NCI-H1436 (cell line): Measurements from ENCODE around the gene STXBP6.
"Not testable (repeated sequence)": the region's sequence is repeated elsewhere in the genome, so short reads cannot be mapped to it uniquely, and the experiment has no call there.

Experiments
- DNase-seq: peaks from one replicate; lab custom pipeline; 2025; lab: John Stamatoyannopoulos, UW

The STXBP6 gene

GRCh38 chr14:24828486-24828885, 221.5 kb downstream of the STXBP6 start:
- no peak for DNase-seq

DNA sequence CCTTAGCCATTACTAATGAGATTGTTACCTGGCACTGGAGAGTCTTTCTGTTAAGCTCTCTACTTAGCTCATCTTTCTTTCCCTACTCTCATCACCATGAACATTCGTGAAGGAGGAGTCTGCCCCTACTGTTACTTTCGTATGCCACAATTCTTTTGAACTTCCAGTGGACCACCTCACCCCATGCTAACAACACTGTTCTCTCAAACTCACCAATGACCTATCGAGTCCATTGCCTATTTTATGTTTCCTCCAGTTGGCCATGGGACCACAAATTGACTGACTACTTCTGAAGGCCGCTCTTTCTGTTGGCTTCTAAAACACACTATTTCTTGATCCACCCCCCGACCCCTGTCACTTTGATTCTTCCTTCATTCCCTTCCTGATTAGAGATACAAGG, 223.6 kb downstream of the STXBP6 start:
- no peak for DNase-seq

- DNase-seq, result no peak
Measured at GRCh38 chr14:24820616-24821015, 229.3 kb downstream of the STXBP6 start.

GRCh38 chr14:24818823-24819341, 231.1 kb downstream of the STXBP6 start:
- no peak for DNase-seq

DNA sequence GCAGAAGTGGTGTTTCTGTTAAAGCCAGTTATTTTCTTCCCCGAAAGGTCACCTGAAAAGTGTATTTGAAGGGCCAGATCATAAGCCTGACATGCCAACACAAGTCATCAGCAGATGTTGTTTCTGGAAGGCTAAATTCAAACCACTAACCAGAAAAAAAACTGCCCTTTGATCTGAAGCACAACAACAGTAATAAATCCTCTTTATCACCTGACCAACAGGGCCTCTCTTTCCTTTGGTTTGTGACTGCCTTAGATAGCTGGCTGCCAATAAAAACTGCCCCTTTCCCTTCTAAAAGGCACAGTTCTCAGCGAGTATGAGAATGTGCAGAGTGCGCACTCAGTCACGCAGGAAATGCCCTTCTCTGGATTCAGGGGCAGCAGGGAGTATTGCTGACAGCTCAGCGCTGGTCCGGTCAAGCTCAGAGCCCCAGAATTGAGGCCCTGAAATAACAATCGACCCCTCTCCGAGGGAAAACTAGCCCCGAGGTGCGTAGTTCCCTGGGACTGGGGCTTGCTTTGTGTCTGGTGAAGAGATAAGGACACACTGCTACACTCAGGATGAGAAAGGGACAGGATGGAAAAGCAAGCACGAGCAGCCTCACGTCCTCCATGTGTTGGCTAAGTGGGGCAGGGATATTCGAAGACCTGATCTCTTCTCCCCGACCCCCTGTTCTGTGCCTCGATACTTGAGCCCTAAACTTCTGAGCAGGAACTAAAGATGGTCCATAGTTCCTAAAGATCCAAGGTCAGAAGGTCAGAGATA, 231.7 kb downstream of the STXBP6 start:
- DNase-seq, result no peak

DNA sequence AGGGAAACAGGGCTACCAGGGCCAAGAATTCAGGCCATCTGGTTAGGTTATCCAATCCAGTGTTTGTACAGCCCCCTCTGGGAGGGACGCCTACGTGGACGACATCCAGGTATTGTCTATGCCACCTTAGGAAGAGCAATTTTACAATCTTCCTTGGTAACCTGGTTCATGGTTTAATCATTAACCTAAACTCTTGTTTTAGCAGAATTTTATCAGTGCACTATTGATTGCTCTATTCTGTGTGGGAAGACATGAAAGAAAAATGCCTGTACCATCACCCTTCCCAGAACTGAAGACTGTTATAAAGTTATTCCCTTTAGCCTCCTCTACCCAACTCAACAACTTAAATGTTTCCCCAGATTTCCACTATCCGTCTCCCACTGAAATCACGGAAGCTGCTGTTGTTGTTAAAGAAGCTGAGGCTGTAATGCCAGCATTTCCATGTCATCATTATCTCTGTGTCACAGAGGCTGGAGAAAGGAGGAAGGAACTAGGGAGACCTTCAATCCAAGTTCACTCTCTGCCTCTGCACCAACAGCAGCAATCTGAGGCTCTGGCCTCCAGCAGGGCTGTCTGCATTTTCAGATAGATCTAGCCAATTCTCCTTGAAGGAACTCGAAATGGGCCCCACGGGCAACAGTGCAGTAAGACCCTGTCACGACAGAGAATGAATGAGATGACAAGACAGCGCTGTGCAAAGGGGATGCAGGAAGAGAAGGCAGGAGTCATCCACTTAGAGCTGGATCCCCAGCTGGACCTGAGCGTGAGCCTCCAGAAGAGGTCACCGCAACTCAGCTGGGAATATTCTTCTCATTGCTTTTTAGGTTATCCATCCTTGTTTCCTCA, 232.5 kb downstream of the STXBP6 start:
- DNase-seq, result no peak

GRCh38 chr14:24816929-24817211, 233.1 kb downstream of the STXBP6 start:
- DNase-seq, result no peak

DNA sequence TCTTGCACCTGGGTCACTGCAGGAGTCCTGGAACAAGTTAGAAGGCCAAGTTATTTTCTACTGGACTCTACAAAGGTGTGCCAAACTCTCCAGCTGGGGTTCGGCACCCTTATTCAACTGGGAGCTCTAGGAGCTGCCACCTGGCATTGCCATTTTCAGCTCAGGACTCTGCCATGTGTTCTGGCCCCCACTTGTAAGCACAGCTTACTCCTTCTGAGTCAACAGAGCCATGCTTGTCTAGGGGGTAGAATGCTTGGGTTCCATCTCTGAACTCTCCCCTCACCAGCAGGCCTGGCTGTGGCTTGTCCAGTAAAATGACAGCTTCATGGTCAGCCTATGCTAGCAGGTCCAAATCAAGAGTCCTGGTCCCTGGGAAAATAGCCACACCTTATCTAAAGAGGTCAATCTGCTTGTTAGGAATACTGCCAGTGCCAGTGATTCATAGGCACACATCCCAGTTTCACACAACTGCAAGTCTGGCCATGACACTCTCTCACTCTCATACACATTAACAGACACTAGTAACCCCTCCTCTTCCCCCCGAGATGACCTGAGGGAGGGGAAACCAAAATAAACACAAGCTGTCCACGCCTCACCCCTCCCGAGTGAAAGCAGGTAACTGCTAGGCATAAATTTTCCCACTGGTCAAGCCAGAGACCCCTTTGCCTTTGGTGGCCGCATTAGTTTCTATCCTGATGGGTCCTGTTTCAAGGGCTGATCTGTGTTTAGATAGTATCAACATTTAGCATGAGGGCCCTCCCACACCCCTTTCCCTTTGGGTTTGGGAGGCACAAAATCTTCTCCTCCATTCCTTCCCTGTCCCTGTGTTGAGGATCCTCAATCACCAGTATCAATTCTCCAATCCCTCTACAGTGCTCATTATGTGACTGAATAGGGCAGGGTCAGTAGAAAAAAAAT, 233.7 kb downstream of the STXBP6 start:
- no peak for DNase-seq

DNA sequence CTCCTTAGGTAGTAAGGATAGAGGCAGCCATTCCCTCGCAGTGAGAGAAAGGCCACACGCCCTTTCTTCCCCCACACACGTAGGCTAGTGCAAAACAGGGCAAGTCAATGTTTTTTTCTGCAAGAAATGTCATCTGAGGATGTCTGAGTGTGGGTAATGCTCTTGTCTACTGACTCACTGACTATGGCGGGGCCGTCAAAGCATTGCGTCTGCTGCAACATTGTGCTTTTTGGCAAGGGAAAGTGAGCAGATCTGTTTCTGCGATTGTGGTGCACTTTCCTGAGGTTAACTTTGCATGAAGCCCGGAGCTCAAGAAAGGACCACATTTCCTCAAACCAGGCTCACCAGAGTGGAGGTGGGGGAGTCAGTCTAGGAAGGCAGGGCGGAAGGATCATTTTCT, 234.4 kb downstream of the STXBP6 start:
- DNase-seq, result no peak

DNA sequence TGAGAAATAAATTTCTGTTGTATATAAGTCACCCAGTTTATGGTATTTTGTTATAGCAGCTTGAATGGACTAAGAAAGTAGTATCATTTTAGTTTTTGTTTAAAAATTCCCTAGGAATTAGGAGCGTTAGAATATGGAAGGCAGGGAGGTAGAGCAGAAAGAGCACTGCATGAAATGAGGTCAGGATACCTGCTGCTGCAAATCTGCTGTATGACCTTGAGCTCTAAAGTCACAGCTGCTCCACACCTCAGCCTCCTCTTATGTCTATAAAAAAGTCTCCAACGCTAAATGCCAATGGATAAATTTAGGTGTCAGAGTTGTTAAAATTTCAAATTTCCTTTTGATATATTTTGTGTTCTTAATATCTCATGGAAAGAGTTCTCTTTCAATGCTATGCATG, 235.0 kb downstream of the STXBP6 start:
- DNase-seq, result no peak

DNA sequence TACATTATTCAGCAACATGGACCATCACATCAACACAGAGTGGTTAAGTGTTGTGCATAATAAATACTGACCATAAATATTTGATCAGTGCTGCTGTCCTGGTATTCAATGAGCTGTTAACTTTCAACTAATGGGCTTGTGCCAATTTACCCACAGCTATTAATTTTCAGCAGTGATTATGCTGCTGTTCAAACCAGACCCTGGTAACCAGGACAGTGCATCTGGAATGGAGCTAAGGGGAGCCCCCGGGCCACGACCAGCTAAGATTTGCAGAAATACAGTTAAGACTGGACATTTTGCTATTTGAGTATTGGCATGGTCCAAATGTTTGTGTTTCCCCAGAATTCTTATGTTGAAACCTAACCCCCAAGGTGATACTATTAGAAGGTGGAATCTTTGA, 235.6 kb downstream of the STXBP6 start:
- DNase-seq, result no peak

DNA sequence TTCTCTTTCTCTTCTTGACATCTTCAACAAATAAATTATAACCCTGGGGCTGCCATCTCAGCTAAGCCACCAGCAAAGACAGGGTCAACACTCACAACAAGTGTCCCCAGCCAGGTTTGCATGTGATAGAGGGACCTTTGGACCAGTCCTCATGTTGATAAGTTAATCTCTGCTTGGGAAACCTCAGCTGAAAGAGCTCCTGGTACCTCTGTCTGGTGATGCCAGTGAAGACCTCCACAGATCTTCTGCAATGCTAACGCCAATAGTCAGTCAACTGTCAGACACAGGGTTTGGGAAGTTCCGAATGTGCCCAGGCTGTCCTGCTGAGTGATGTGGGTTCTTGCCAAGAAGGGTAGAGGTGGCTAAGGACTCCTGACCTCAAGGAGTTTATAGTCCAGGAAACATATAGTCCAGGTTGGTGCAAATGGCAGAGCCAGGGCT, 236.1 kb downstream of the STXBP6 start:
- no peak for DNase-seq

GRCh38 chr14:24813089-24813815, 236.7 kb downstream of the STXBP6 start:
- DNase-seq, result no peak

- no peak for DNase-seq
Measured at GRCh38 chr14:24809135-24809534, 240.8 kb downstream of the STXBP6 start.

GRCh38 chr14:24808412-24808811, 241.5 kb downstream of the STXBP6 start:
- DNase-seq, result no peak

DNA sequence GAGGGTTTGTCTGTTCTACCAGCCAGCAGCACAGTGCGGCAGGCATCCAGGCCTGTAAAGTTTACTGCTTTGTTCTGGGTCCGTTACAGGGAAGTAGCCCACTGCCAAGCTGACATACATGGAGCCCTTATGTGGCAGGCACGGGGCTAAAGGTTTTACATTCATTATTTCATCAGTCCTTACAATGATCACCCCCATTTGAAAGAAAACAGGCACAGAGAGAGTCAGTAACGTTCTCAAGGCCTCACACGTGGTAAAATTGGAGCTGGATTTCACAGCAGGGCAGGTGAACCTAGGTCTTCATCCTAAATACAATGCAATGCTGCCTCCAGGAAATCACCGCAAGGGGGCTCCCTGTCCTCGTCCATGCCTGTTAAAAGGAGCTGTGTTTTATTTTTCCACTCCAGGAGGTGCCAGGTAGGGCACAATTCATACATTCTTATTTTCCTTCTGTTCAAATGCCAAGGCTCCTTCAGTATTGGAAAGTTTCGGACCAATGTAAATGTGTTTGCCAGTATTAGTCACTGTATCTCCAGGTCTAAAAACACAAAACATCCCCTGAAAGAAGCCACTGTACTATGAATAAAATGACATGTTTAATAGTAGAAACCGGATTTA, 243.8 kb downstream of the STXBP6 start:
- DNase-seq, result peak; percentile 2

DNA sequence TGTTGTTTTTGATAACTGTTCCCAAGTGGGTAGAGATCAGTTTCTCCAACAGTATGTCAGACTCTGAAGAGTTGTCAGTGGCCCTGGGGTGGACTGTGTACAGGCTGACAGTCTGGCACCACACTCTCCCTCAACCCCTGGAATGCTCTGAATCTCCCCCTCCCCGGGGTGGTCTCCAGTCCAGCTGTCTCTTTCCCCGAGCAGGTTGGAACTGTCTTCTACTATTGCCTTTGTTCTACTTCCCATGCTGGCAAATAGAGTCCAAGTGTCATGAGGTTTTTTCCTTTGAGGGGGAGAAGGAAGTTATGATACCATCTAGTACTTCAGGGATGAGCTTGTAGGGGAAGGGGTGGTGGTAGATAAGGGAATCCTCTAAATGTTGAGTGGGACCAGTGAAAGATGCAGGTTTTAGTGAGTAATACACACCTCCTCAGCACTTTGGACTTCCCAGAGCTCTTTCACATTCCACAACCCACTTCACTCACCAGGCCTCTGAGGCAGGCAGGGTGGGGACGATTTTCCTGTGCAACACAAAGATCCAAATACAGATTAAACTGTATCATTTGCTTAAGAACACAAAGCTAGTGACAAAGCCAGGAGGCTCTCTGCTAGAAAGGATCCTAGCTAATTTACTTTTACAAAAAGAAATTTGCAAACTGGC, 245.3 kb downstream of the STXBP6 start:
- DNase-seq, result no peak

GRCh38 chr14:24803933-24804494, 245.9 kb downstream of the STXBP6 start:
- no peak for DNase-seq

DNA sequence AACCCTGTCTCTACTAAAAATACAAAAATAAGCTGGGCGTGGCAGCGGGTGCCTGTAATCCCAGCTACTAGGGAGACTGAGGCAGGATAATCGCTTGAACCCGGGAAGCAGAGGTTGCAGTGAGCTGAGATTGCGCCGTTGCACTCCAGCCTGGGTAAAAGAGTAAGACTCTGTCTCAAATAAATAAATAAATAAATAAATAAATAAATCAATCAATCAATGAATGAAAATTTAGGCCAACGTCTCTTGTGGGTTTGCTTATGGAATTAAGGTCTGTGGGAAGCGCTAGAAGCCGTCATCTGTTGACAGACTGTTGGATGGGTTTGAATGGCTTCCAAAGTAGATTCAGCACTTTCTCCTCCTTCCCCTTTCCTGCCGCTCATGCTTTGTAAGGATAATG, 246.5 kb downstream of the STXBP6 start:
- DNase-seq, result not testable (repeated sequence)

DNA sequence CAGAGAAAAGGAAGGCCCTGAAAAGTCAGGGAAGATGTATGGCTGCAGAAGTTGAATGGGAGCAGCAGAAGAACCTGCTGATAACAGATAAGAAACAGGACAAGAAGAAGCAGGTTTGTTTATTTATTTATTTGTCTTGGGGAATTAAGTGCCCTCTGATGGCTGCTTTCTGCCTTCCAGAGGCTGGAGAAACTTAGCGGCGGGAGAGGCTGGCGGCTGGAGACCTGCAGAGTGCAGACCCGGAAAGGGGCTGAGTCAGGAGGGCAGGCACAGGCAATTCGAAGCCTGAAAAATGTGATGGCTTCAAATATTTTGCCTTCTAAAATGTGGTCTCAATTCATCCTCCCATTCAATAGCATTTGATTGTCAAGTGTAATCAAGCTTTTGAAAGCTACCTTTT, 247.7 kb downstream of the STXBP6 start:
- no peak for DNase-seq
